SJSA1 (cell line): ENCODE data around the gene TMEM232. TPM values are rescaled to one million over a fixed set of nuclear protein-coding genes. Genes with fewer than 3 reads are reported as not detected.
A peak's percentile ranks its signal among the peaks of the same experiment; 100 is the strongest.

Experiments used
- DNase-seq, 2 experiments: peaks; one replicate each; pipeline ENCODE4 v3.0.0-alpha.2; 2015 to 2020; ENCODE audit warnings: low spot score in 2 of 2, low read depth in 1 of 2
- H3K27ac ChIP-seq: fragments of 250-450 bp; sonication (Bioruptor Pico); 2 replicates; pipeline ENCODE4 v1.5.1; 2020; ENCODE audit warnings: mild to moderate bottlenecking, moderate library complexity
- H3K27me3 ChIP-seq: fragments of 250-450 bp; sonication (Bioruptor Pico); replicated peaks from 2 replicates; pipeline ENCODE4 v1.5.1; 2020; ENCODE audit warnings: mild to moderate bottlenecking, moderate library complexity
- H3K36me3 ChIP-seq: fragments of 250-450 bp; sonication (Bioruptor Pico); 2 replicates; pipeline ENCODE4 v1.5.1; 2020; ENCODE audit warnings: mild to moderate bottlenecking
- H3K4me1 ChIP-seq: fragments of 250-450 bp; sonication (Bioruptor Pico); replicated peaks from 2 replicates; pipeline ENCODE4 v1.6.1; 2021; ENCODE audit warnings: mild to moderate bottlenecking
- H3K4me3 ChIP-seq: fragments of 250-450 bp; sonication (Bioruptor Pico); 2 replicates; pipeline ENCODE4 v1.5.1; 2020; ENCODE audit warnings: mild to moderate bottlenecking
- H3K9me3 ChIP-seq: fragments of 250-450 bp; sonication (Bioruptor Pico); replicated peaks from 2 replicates; pipeline ENCODE4 v1.5.1; 2020; ENCODE audit warnings: mild to moderate bottlenecking
- total RNA-seq: library from RNA; depleted of rRNA; stranded (reverse); fragments of >200 nt; shearing (Covaris generic); gene quantifications from 2 replicates; pipeline ENCODE4 v1.2.3, GENCODE V29; 2014

The TMEM232 gene
- total RNA-seq, 1 experiment from 2014 or later = 2.1 TPM

GRCh38 chr5:110431603-110432002 lies 294.9 kb downstream of the TMEM232 start:
- H3K36me3 ChIP-seq = no peaks in the 10 kb centered on the region
- H3K4me3 ChIP-seq = no peak overlapping the region
- H3K27me3 ChIP-seq = no peaks in the 10 kb centered on the region
- no peaks in the 10 kb centered on the region for H3K4me1 ChIP-seq
- H3K9me3 ChIP-seq = no peaks in the 10 kb centered on the region
- H3K27ac ChIP-seq = no peak overlapping the region
- no peak for DNase-seq

- 0 out of 2 replicates have a peak, but pooled peaks cover 5% of the 10 kb centered on the region for H3K27me3 ChIP-seq
- no peak overlapping the region for H3K27ac ChIP-seq
- H3K4me3 ChIP-seq = no peak overlapping the region
- H3K36me3 ChIP-seq = no peaks in the 10 kb centered on the region
- no peak for DNase-seq
- H3K4me1 ChIP-seq = no peaks in the 10 kb centered on the region
- no peaks in the 10 kb centered on the region for H3K9me3 ChIP-seq
Measured at GRCh38 chr5:110414360-110414759, 312.1 kb downstream of the TMEM232 start.

GRCh38 chr5:110413856-110414255 lies 312.6 kb downstream of the TMEM232 start:
- Histone ChIP-seq H3K4me1 (no peaks in the 10 kb centered on the region), H3K4me3 (no peak overlapping the region), H3K27ac (no peak overlapping the region), H3K36me3 (no peaks in the 10 kb centered on the region), H3K27me3 (0 out of 2 replicates have a peak, but pooled peaks cover 5% of the 10 kb centered on the region), H3K9me3 (no peaks in the 10 kb centered on the region)
- DNase-seq = no peak

GRCh38 chr5:110409571-110409970 lies 316.9 kb downstream of the TMEM232 start:
- Histone ChIP-seq H3K36me3 (no peaks in the 10 kb centered on the region), H3K27ac (no peak overlapping the region), H3K9me3 (no peaks in the 10 kb centered on the region), H3K27me3 (no peaks in the 10 kb centered on the region), H3K4me1 (no peaks in the 10 kb centered on the region), H3K4me3 (no peak overlapping the region)
- DNase-seq = no peak

GRCh38 chr5:110402562-110402961 lies 323.9 kb downstream of the TMEM232 start:
- no peaks in the 10 kb centered on the region for H3K27me3 ChIP-seq
- H3K4me1 ChIP-seq = no peaks in the 10 kb centered on the region
- H3K36me3 ChIP-seq = no peaks in the 10 kb centered on the region
- no peak for DNase-seq
- no peak overlapping the region for H3K4me3 ChIP-seq
- no peaks in the 10 kb centered on the region for H3K9me3 ChIP-seq
- no peak overlapping the region for H3K27ac ChIP-seq

- no peak for DNase-seq
Measured at GRCh38 chr5:110401881-110402280, 324.6 kb downstream of the TMEM232 start.

GRCh38 chr5:110398951-110399350 lies 327.5 kb downstream of the TMEM232 start:
- Histone ChIP-seq H3K27ac (no peak overlapping the region), H3K9me3 (no peaks in the 10 kb centered on the region), H3K27me3 (no peaks in the 10 kb centered on the region), H3K4me3 (no peak overlapping the region), H3K4me1 (no peaks in the 10 kb centered on the region), H3K36me3 (no peaks in the 10 kb centered on the region)
- no peak for DNase-seq

More at GRCh38 chr5:110401881-110402280, 324.6 kb downstream of the TMEM232 start:
- Histone ChIP-seq H3K4me3 (no peak overlapping the region), H3K9me3 (no peaks in the 10 kb centered on the region), H3K27me3 (no peaks in the 10 kb centered on the region), H3K4me1 (no peaks in the 10 kb centered on the region), H3K36me3 (no peaks in the 10 kb centered on the region), H3K27ac (no peak overlapping the region)

- H3K27me3 ChIP-seq = no peaks in the 10 kb centered on the region
- H3K27ac ChIP-seq = no peak overlapping the region
- DNase-seq = no peak
- H3K4me3 ChIP-seq = no peak overlapping the region
- no peaks in the 10 kb centered on the region for H3K4me1 ChIP-seq
- no peaks in the 10 kb centered on the region for H3K9me3 ChIP-seq
- no peaks in the 10 kb centered on the region for H3K36me3 ChIP-seq
Measured at GRCh38 chr5:110397281-110397680, 329.2 kb downstream of the TMEM232 start.

- no peaks in the 10 kb centered on the region for H3K36me3 ChIP-seq
- H3K27ac ChIP-seq = 0 out of 2 replicates have a peak overlapping the region, but pooled peaks have one; percentile 28
- peaks cover 10% of the 10 kb centered on the region for H3K4me1 ChIP-seq
- DNase-seq = peak in 1 of 2 experiments; percentile 20
- no peaks in the 10 kb centered on the region for H3K9me3 ChIP-seq
- H3K27me3 ChIP-seq = 0 out of 2 replicates have a peak, but pooled peaks cover 3% of the 10 kb centered on the region
- H3K4me3 ChIP-seq = no peak overlapping the region
Measured at GRCh38 chr5:110386782-110387181, 339.7 kb downstream of the TMEM232 start.

- no peak overlapping the region for H3K27ac ChIP-seq
- H3K4me3 ChIP-seq = no peak overlapping the region
- no peak for DNase-seq
Measured at GRCh38 chr5:110383231-110383630, 343.2 kb downstream of the TMEM232 start.

GRCh38 chr5:110377943-110378342 lies 348.5 kb downstream of the TMEM232 start:
- Histone ChIP-seq H3K27ac (peak overlapping the region; percentile 11; the same call in 1 of the 2 replicates), H3K4me3 (no peak overlapping the region), H3K27me3 (no peaks in the 10 kb centered on the region), H3K4me1 (peaks cover 14% of the 10 kb centered on the region), H3K9me3 (no peaks in the 10 kb centered on the region), H3K36me3 (no peaks in the 10 kb centered on the region)
- DNase-seq = peak in 1 of 2 experiments; percentile 36

More at GRCh38 chr5:110383231-110383630, 343.2 kb downstream of the TMEM232 start:
- Histone ChIP-seq H3K9me3 (no peaks in the 10 kb centered on the region), H3K36me3 (no peaks in the 10 kb centered on the region), H3K27me3 (no peaks in the 10 kb centered on the region), H3K4me1 (peaks cover 13% of the 10 kb centered on the region)

GRCh38 chr5:110377361-110377760 lies 349.1 kb downstream of the TMEM232 start:
- Histone ChIP-seq H3K4me3 (no peak overlapping the region), H3K27ac (peak overlapping the region; percentile 11; the same call in 1 of the 2 replicates)
- no peak for DNase-seq

GRCh38 chr5:110376281-110376951 lies 350.1 kb downstream of the TMEM232 start:
- peaks cover 14% of the 10 kb centered on the region for H3K4me1 ChIP-seq
- H3K4me3 ChIP-seq = no peak overlapping the region
- no peaks in the 10 kb centered on the region for H3K9me3 ChIP-seq
- no peaks in the 10 kb centered on the region for H3K36me3 ChIP-seq
- no peak for DNase-seq
- H3K27me3 ChIP-seq = no peaks in the 10 kb centered on the region
- H3K27ac ChIP-seq = no peak overlapping the region

More at GRCh38 chr5:110377361-110377760, 349.1 kb downstream of the TMEM232 start:
- Histone ChIP-seq H3K36me3 (no peaks in the 10 kb centered on the region), H3K9me3 (no peaks in the 10 kb centered on the region), H3K27me3 (no peaks in the 10 kb centered on the region), H3K4me1 (peaks cover 14% of the 10 kb centered on the region)

GRCh38 chr5:110371725-110372041 lies 354.8 kb downstream of the TMEM232 start:
- H3K36me3 ChIP-seq = no peaks in the 10 kb centered on the region
- H3K4me1 ChIP-seq = no peaks in the 10 kb centered on the region
- no peak overlapping the region for H3K27ac ChIP-seq
- no peaks in the 10 kb centered on the region for H3K9me3 ChIP-seq
- H3K27me3 ChIP-seq = no peaks in the 10 kb centered on the region
- H3K4me3 ChIP-seq = no peak overlapping the region
- no peak for DNase-seq
